HG03457 (cell line): ENCODE measurements around the gene ISG15.

ENCODE experiments used
- ATAC-seq: cut with Tn5 transposase; IDR thresholded peaks from one replicate; pipeline ENCODE4 v1.9.1; 2021; ENCODE audit warnings: moderate number of reproducible peaks; ENCODE audit not compliant: unreplicated experiment

ISG15 gene

DNA sequence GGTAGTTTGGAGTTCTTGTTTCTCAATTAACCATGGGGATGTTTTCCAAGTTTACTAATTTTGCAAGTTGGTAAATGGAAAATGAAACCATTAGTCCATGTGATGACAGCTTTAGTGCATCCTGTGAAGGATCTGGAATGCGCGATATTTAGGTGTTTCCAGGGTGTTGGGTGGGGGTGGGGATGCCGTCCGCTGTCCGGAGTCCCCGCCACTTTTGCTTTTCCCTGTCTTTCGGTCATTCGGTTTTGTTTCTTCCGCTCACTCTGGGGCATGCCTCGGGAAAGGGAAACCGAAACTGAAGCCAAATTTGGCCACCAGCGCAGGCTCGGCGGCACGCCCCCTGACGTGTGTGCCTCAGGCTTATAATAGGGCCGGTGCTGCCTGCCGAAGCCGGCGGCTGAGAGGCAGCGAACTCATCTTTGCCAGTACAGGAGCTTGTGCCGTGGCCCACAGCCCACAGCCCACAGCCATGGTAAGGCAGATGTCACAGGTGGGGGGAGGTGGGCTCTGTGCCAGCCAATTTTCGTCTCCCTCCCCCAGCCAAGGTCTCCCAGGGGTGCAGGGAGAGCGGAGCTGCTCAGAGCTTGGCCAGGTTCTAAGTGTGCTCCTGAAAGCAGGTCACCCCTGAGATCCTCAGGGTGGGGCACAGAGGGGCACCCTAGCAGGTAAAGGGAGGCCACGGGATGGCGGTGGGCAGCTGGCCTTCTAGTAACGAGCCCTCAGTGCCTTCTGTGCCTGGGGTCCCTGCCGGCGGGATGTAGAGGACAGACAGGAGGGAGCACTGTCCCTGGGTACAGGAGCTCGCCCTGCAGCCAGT, at the start of gene ISG15:
Gene ISG15, plus strand, starts transcription at position 393 of the 817 bp plus-strand sequence. Its CDS starts 77 bp downstream, at position 470.
- peak; percentile 57 for ATAC-seq

DNA sequence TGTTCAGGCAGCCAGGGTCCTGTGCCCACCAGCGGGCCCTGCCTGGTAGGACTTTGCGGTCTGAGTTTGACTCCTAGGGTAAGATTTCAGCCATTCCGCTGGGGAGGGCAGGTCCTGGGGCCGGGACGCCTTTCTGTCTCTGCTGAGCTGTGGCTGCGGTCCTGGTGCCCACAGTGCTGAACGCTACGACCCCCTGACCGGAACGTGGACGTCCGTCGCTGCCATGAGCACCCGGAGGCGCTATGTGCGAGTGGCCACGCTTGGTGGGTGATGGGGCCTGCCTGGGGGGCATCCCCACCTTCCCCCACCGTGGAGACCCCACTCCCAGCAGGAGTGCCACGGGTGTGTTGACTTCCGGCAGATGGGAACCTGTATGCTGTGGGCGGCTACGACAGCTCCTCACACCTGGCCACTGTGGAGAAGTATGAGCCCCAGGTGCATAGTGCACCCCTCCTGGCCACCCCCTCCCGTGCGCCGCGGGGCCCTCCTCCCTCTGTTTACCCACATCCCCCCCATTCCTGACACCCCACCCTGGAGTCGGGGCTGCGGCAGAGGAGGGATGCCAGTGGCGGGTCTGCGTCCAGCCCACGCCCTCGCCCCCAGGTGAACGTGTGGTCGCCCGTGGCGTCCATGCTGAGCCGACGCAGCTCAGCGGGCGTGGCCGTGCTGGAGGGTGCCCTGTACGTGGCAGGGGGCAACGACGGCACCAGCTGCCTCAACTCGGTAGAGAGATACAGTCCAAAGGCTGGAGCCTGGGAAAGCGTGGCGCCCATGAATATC, 49.4 kb upstream of the ISG15 start:
- ATAC-seq: no peak

- no peak for ATAC-seq
These were observed 48.4 kb upstream of the ISG15 start for GRCh38 chr1:964691-965525.

DNA sequence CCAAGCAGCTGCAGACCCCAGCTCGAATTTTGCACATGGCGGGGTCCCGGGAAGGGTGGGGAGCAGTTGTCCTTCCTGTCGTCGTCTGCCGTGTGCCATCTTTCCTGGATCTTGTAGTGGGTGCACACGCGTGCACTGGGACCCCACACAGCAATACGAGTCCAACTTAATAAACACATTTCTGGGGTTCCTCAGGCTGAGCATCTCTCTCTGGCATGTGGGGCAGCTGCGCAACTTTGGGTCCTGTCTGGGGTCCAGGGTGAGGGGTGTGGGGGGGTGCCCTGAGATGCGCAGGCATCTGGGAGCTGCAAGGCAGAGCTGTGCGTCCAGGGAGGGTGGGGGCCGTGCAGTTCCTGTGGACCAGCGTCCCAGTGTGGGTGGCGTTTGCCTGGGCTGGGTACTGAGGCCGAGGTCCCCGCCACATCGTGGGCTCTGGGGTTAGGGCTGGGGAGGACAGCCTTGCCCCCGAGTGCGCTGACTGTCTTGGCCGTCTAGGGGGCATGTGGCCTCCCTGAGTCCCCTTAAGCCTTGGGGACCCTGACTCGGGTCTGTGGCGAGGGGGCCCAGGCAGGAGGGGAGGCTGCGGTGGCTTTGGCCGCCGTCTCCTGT, 47.7 kb upstream of the ISG15 start:
- no peak for ATAC-seq

GRCh38 chr1:966135-966703, 47.1 kb upstream of the ISG15 start, which contains the start of gene PLEKHN1:
Gene PLEKHN1 (plus strand): TSS chr1:966482. CDS start chr1:966532, 50 bp downstream.
- ATAC-seq: no peak

DNA sequence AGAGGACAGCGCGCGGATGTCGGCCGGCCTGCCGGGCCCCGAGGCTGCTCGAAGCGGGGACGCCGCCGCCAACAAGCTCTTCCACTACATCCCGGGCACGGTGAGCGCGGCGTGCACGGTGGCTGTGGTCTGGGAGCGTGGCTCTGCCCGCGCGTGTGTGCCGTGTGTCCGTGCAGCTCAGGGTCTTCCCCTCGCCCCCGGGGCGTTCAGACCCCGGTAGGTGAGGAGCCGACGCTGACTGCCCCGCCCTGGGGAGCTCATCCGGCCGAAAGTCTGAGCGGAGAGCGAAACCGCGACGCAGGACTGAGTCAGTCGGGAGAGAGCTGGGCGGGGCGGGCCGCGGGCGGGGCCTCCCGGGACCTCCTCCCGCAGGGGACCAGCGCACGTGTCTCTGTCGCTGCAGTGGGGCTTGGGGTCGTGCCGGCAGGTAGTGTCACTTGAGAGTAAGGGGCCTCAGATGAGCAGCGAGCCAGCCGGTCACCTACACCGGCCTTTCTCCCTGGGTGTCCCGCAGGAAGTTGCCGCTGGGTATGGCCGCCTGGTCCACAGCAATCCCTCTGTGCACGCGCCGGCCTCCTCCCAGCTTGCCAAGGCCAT, 46.5 kb upstream of the ISG15 start:
- no peak for ATAC-seq

DNA sequence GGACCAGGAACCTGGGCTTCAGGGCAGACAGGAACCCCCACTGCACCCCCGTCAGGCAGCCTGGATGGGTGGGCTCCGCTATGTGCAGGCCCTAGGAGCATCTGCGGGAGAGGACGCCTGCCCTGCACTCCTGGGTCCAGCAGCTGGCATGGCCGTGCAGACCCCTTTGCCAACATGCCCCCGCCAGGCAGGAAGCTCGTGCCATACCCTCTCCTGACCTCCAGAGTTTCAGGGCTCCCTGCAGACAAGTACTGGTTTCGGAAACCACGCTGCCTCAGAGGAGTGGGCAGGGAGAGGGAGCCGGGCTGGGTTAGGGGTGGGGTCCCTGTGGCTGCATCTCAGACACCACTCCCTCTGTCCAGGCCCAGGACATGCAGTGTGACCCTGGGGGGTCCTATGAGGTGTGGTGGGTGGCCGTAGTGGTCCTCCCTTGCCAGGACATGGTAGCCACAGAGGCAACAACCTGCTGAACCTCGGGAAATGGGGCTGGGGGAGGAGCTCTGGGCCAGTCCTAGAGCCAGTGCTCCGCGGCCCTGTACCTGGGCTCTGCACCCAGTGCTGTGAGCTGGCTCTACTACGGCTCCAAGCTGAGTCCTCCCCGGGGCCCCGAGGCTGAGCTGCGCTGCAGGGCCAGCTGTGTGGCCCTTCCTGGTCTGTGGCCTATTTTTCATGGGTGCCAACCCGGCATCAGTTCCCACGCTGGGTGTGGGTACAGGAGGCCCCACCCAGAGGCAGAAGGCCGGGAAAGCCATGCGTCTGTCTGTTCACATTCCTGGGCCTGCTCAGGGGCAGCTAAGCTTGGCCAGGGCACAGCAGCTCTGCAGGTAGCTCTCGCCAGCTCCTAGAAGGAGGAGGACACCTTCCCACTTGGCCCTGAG, 45.6 kb upstream of the ISG15 start:
- ATAC-seq: no peak

- ATAC-seq: no peak
These were observed 43.9 kb upstream of the ISG15 start for GRCh38 chr1:969260-969855.

GRCh38 chr1:970242-970972, 42.9 kb upstream of the ISG15 start:
- no peak for ATAC-seq

- ATAC-seq: no peak
These were observed 42.1 kb upstream of the ISG15 start for GRCh38 chr1:970973-971730.

GRCh38 chr1:971751-972506, 41.4 kb upstream of the ISG15 start:
- no peak for ATAC-seq

- ATAC-seq: no peak
These were observed 40.4 kb upstream of the ISG15 start for GRCh38 chr1:972726-973458.

DNA sequence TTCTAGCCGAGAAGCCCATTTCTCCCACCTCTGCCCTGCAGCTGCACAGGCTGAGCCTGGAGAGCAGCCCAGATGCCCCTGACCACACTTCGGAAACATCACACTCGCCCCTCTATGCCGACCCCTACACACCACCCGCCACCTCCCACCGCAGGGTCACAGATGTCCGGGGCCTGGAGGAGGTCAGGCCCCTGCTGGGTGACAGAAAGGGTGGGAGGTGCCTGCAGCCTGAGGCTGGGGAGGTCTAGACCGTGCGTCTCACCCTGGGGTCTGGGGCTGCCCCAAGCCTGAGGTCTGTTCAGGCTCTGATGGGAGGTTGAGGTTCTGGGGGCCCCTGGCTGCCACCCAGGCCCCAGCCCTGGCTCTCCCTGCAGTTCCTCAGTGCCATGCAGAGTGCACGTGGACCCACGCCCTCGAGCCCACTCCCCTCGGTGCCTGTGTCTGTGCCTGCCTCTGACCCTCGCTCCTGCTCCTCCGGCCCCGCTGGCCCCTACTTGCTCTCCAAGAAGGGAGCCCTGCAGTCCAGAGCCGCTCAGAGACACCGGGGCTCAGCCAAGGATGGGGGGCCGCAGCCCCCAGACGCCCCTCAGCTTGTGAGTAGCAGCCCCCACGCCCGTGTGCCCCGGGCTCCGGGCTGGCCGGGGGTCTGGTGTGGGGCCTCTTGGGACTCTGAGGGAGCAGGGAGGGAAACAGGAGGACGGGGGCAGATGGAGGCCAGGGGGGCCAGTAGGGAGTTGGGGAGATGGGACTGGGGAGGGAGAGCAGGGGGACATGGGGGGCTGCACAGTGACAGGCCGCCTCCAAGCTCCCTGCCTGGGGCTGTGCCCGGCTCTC, 39.6 kb upstream of the ISG15 start:
- no peak for ATAC-seq

GRCh38 chr1:974293-974640, 39.0 kb upstream of the ISG15 start:
- no peak for ATAC-seq

DNA sequence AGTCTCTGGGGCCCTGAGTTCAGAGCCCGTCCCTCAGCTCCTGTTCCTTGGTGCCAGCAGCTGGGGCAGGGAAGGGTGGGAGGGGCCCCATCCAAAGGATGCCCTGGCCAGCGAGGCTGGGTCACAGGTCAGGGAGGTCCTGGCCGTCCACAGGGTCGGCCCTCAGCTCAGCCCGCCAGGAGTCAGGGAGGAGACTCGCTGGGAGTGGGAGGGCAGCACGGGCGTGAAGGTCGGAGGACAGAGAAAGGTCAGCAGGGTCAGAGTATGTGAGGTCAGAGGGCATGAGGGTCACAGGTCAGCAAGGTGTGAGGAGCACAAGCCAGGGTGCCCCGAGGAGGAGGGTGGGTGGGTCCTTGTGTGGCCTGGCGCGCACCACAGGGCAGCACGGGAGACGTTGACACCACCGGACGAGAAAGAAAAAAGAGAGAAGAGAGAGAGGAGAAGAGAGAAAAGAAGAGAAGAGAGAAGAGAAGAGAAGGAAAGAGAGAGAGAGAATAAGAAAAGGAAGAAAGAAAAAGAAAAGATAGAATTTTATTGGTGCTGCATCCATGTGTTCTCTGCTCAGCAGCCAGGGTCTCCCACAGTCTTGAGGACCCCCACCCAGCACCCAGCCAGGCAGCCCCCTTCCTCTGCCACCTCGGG, 38.5 kb upstream of the ISG15 start:
- no peak for ATAC-seq
